GM12801 (cell line): ENCODE data around the gene RADIL.

Experiments
- CTCF ChIP-seq: IDR thresholded peaks from one replicate; pipeline ENCODE4 v1.5.1; 2011; ENCODE audit warnings: control low read depth; ENCODE audit not compliant: insufficient read length; ENCODE audit errors: extremely low read depth

Gene RADIL

GRCh38 chr7:4815121-4815520 lies 68.4 kb downstream of the RADIL start:
- no peak for TF ChIP-seq CTCF

- TF ChIP-seq CTCF = no peak
Measured at GRCh38 chr7:4814433-4814832, 69.1 kb downstream of the RADIL start.

- no peak for TF ChIP-seq CTCF
Measured at GRCh38 chr7:4809666-4810065, 73.8 kb downstream of the RADIL start.

GRCh38 chr7:4809091-4809591 lies 74.4 kb downstream of the RADIL start:
- no peak for TF ChIP-seq CTCF

GRCh38 chr7:4808565-4808964 lies 75.0 kb downstream of the RADIL start:
- TF ChIP-seq CTCF = no peak

- no peak for TF ChIP-seq CTCF
Measured at GRCh38 chr7:4808026-4808425, 75.5 kb downstream of the RADIL start.

- TF ChIP-seq CTCF = no peak
Measured at GRCh38 chr7:4807598-4808016, 75.9 kb downstream of the RADIL start.
